VCaP (cell line): Measurements from ENCODE around the gene MORF4L1.
"Not testable (repeated sequence)": the region's sequence is repeated elsewhere in the genome, so short reads cannot be mapped to it uniquely, and the experiment has no call there.

Experiments used
- H3K27ac ChIP-seq: fragments of 450-650 bp; 2 replicates; pipeline ENCODE4 v1.5.1; 2017
- CTCF ChIP-seq: fragments of 450-650 bp; conservative IDR thresholded peaks from 2 replicates; pipeline ENCODE4 v1.5.1; 2017; ENCODE audit warnings: mild to moderate bottlenecking, moderate library complexity

Gene MORF4L1

GRCh38 chr15:78837543-78837942, 35.1 kb upstream of the MORF4L1 start:
- no peak for TF ChIP-seq CTCF
- H3K27ac ChIP-seq = no peak overlapping the region

GRCh38 chr15:78838489-78838888, 34.2 kb upstream of the MORF4L1 start:
- TF ChIP-seq CTCF = no peak
- H3K27ac ChIP-seq = no peak overlapping the region

GRCh38 chr15:78839151-78839550, 33.5 kb upstream of the MORF4L1 start:
- H3K27ac ChIP-seq = not testable (repeated sequence)

GRCh38 chr15:78840661-78841375, 31.9 kb upstream of the MORF4L1 start:
- no peak overlapping the region for H3K27ac ChIP-seq
- no peak for TF ChIP-seq CTCF

GRCh38 chr15:78841376-78841706, 31.3 kb upstream of the MORF4L1 start:
- no peak for TF ChIP-seq CTCF
- H3K27ac ChIP-seq = no peak overlapping the region

- H3K27ac ChIP-seq = no peak overlapping the region
- TF ChIP-seq CTCF = no peak
Observed at GRCh38 chr15:78841891-78842290, 30.8 kb upstream of the MORF4L1 start.

GRCh38 chr15:78842519-78842918, 30.2 kb upstream of the MORF4L1 start:
- H3K27ac ChIP-seq = no peak overlapping the region
- no peak for TF ChIP-seq CTCF

- H3K27ac ChIP-seq = not testable (repeated sequence)
Observed at GRCh38 chr15:78846906-78847305, 25.8 kb upstream of the MORF4L1 start.

GRCh38 chr15:78847387-78847906, 25.2 kb upstream of the MORF4L1 start:
- H3K27ac ChIP-seq = not testable (repeated sequence)
